ENCODE results near the gene TCERG1L.

- no peak for TF ChIP-seq CTCF (IDR thresholded peaks at IDR 0.05)
- no peak for TF ChIP-seq POLR2A (IDR thresholded peaks at IDR 0.05)
These were observed 200.5 kb downstream of the TCERG1L start for GRCh38 chr10:131111007-131111406.

All from body of pancreas (tissue), 4 donors.